ENCODE results near the gene KCNK18. TPM values are rescaled to one million over a fixed set of nuclear protein-coding genes. Genes with fewer than 3 reads are reported as not detected.

Gene KCNK18
- polyA plus RNA-seq (2011; rRNA removed) (not detected in 2 replicates), polyA plus RNA-seq (2017; fragmentation: RNase III; extraction: RNeasy Plus Mini Kit Qiagen cat#74134 plus additional on column Dnase treatment) (not detected in 3 replicates), polyA minus RNA-seq (2011; rRNA and poly(A)+ RNA removed) (not detected in 2 replicates)
- not detected in 2 replicates for polyA plus RNA-seq (2012; cell fraction: cytosol; rRNA removed)
- polyA plus RNA-seq (2012; cell fraction: nucleus; rRNA removed): not detected in 2 replicates

GRCh38 chr10:117197189-117197588, at the start of gene KCNK18:
Gene KCNK18, plus strand, starts transcription at chr10:117197489. Its CDS starts 0 bp downstream, at chr10:117197489.
- Histone ChIP-seq H3K4me3 (no peak within 1 kb of the TSS), H3K9me3 (no peaks in the 10 kb centered on the region), H3K27ac (no peak within 1 kb of the TSS), H3K4me1 (no peaks in the 10 kb centered on the region), H3K4me2 (no peak within 1 kb of the TSS)
- POLR2A ChIA-PET: interaction anchor here (0.6 kb wide), 1 partner anchor 515 kb away, joined by 3 read pairs; no protein-coding TSS in a partner anchor
- TF ChIP-seq FOSL2 (IDR thresholded peaks at IDR 0.05): no peak
- TF ChIP-seq FOSL2 (CRISPR knock-in tag; IDR thresholded peaks at IDR 0.05): no peak
- no peak for TF ChIP-seq NFE2L2 (conservative IDR thresholded peaks at IDR 0.05; ENCODE audit: low read length)
- TF ChIP-seq HOXB13 (CRISPR knock-in tag; IDR thresholded peaks at IDR 0.05; ENCODE audit: low read depth): no peak
- no peak for TF ChIP-seq ZSCAN20 (CRISPR knock-in tag; IDR thresholded peaks at IDR 0.05)
- TF ChIP-seq KDM5A (IDR thresholded peaks at IDR 0.05): no peak
- no peak for TF ChIP-seq RAD21 (conservative IDR thresholded peaks at IDR 0.05 in 1 of 2, IDR thresholded peaks at IDR 0.05 in 1 of 2)
- TF ChIP-seq CBX2 (IDR thresholded peaks at IDR 0.05; ENCODE audit: borderline replicate concordance, low read depth): no peak
- no peak for TF ChIP-seq RFX5 (IDR thresholded peaks at IDR 0.05)
- no peak for TF ChIP-seq MAX (IDR thresholded peaks at IDR 0.05)
- no peak for TF ChIP-seq PBX3 (IDR thresholded peaks at IDR 0.05)
- TF ChIP-seq MAFK (IDR thresholded peaks at IDR 0.05; ENCODE audit: partially characterized antibody): no peak
- no peak for TF ChIP-seq RARB (CRISPR knock-in tag; IDR thresholded peaks at IDR 0.05)
- no peak for TF ChIP-seq USF2 (IDR thresholded peaks at IDR 0.05)
- TF ChIP-seq FOXS1 (CRISPR knock-in tag; IDR thresholded peaks at IDR 0.05): no peak
- no peak for TF ChIP-seq NPAS2 (CRISPR knock-in tag; IDR thresholded peaks at IDR 0.05; ENCODE audit: borderline replicate concordance)
- TF ChIP-seq CTCF (IDR thresholded peaks at IDR 0.05): no peak
- CTCF ChIA-PET: interaction anchor here (0.9 to 13.3 kb wide), 8 partner anchors 9 to 25 kb away, joined by 3 to 102 read pairs (median 4); no protein-coding TSS in a partner anchor
- ATAC-seq: no peak; a peak in 1 of 6 replicates
- WGBS (ENCODE audit: missing lambda C conversion rate): 46% methylated on average over 10 of the region's 12 CpGs
- no peak for FAIRE-seq
- no peak for DNase-seq (ENCODE audit: low read depth in 1 of 2, low spot score in 1 of 2)

- DNase-seq (ENCODE audit: low read depth in 1 of 2, low spot score in 1 of 2) (no peak), FAIRE-seq (no peak), ATAC-seq (no peak)
- 26% methylated on average over 3 of the region's 3 CpGs for WGBS (ENCODE audit: missing lambda C conversion rate)
- TF ChIP-seq MAX (IDR thresholded peaks at IDR 0.05): no peak
- TF ChIP-seq SREBF2 (IDR thresholded peaks at IDR 0.05): no peak
- no peak for TF ChIP-seq ZSCAN20 (CRISPR knock-in tag; IDR thresholded peaks at IDR 0.05)
- TF ChIP-seq NR3C1 (IDR thresholded peaks at IDR 0.05): no peak
- TF ChIP-seq ELK1 (IDR thresholded peaks at IDR 0.05; ENCODE audit: low read depth, low read length): no peak
- no peak for TF ChIP-seq RAD21 (conservative IDR thresholded peaks at IDR 0.05 in 1 of 2, IDR thresholded peaks at IDR 0.05 in 1 of 2)
- no peak for TF ChIP-seq JUNB (IDR thresholded peaks at IDR 0.05)
- no peak for TF ChIP-seq BHLHE40 (IDR thresholded peaks at IDR 0.05; ENCODE audit: low read depth, low read length)
- TF ChIP-seq FOSB (CRISPR knock-in tag; IDR thresholded peaks at IDR 0.05): no peak
- H3K27ac ChIP-seq: no peak overlapping the region
- no peaks in the 10 kb centered on the region for H3K4me1 ChIP-seq
- peaks cover 25% of the 10 kb centered on the region for H3K9me3 ChIP-seq
- ChIA-PET POLR2A (no interaction called here), CTCF (interaction anchor here (0.7 to 3.3 kb wide), 7 partner anchors 8 to 480 kb away, joined by 3 to 12 read pairs (median 4); no protein-coding TSS in a partner anchor)
- H3K4me3 ChIP-seq: no peak overlapping the region
- H3K4me2 ChIP-seq: no peak overlapping the region
Observed at GRCh38 chr10:117148284-117148683, 49.0 kb upstream of the KCNK18 start.

Data from A549 (cell line).